Activated naive CD8-positive, alpha-beta T cell treated with anti-CD3 and anti-CD28 coated beads, Interleukin-2, amount 10 ng/mL, durations not matched to agents 7 days and 5 days (primary cell): Measurements from ENCODE around the gene ADCY6. TPM values are rescaled to one million over a fixed set of nuclear protein-coding genes. Genes with fewer than 3 reads are reported as not detected.

Experiments used
- ATAC-seq: fragments of 150-1000 bp; cut with Tn5 transposase; one replicate; pipeline ENCODE4 v1.10.0; 2021; ENCODE audit warnings: low read depth, moderate library complexity
- POLR2A ChIA-PET: fragments of 350-600 bp; sonication (Branson Sonifier 250); formaldehyde crosslinking; loops from one replicate; lab custom pipeline; 2021; ENCODE audit warnings: antibody characterized with exemption; lab: Charles Lee
- DNase-seq: peaks from one replicate; pipeline ENCODE4 v3.0.0; 2021
- H3K27ac Mint-ChIP-seq: one replicate; pipeline ENCODE4 v1.8.0; 2022; ENCODE audit warnings: mild to moderate bottlenecking, mixed read lengths
- H3K27me3 Mint-ChIP-seq: one replicate; pipeline ENCODE4 v1.8.0; 2022; ENCODE audit warnings: mild to moderate bottlenecking, moderate library complexity, mixed read lengths
- H3K36me3 Mint-ChIP-seq: one replicate; pipeline ENCODE4 v1.8.0; 2021; ENCODE audit warnings: mild to moderate bottlenecking, mixed read lengths
- H3K4me1 Mint-ChIP-seq: one replicate; pipeline ENCODE4 v1.8.0; 2021; ENCODE audit warnings: mixed read lengths
- H3K4me3 Mint-ChIP-seq: one replicate; pipeline ENCODE4 v1.8.0; 2022; ENCODE audit warnings: mild to moderate bottlenecking, moderate library complexity, mixed read lengths
- H3K9me3 Mint-ChIP-seq: one replicate; pipeline ENCODE4 v1.8.0; 2021; ENCODE audit warnings: mixed read lengths
- total RNA-seq, 2 experiments: library from RNA; stranded (reverse); gene quantifications; one replicate each; pipeline ENCODE4 v1.2.3, GENCODE V29; 2021

The ADCY6 gene
- total RNA-seq, 2 experiments from 2014 or later = not detected

- DNase-seq (no peak), ATAC-seq (no peak)
- Mint-ChIP-seq H3K36me3 (no peaks in the 10 kb centered on the region), H3K27ac (no peak overlapping the region), H3K27me3 (peaks cover 12% of the 10 kb centered on the region), H3K4me1 (peaks cover 4% of the 10 kb centered on the region), H3K4me3 (no peak overlapping the region), H3K9me3 (no peaks in the 10 kb centered on the region)
- POLR2A ChIA-PET = no interaction called here
These were observed 33.8 kb upstream of the ADCY6 start for GRCh38 chr12:48822711-48823110.

DNA sequence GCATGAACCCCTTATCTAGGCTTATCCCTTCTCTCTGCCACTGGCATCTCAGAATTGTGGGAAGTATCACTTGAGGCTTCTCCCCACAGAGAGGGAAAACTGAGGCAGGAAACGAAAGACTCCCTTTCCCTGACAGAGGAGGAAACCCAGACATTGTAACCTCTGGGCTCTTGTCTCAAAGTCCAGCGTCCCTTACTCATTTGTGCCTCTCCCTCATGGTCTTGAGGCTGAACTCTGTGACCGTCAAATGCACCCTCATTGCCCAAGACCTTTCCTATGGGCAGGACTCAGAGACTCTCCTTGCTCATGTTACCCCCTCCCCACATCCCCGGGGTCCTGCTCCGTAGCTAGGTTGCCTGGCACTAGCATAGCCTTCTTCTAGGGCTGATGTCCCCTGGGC is 33.2 kb upstream of the ADCY6 start:
- POLR2A ChIA-PET = no interaction called here
- no peak overlapping the region for H3K27ac Mint-ChIP-seq

DNA sequence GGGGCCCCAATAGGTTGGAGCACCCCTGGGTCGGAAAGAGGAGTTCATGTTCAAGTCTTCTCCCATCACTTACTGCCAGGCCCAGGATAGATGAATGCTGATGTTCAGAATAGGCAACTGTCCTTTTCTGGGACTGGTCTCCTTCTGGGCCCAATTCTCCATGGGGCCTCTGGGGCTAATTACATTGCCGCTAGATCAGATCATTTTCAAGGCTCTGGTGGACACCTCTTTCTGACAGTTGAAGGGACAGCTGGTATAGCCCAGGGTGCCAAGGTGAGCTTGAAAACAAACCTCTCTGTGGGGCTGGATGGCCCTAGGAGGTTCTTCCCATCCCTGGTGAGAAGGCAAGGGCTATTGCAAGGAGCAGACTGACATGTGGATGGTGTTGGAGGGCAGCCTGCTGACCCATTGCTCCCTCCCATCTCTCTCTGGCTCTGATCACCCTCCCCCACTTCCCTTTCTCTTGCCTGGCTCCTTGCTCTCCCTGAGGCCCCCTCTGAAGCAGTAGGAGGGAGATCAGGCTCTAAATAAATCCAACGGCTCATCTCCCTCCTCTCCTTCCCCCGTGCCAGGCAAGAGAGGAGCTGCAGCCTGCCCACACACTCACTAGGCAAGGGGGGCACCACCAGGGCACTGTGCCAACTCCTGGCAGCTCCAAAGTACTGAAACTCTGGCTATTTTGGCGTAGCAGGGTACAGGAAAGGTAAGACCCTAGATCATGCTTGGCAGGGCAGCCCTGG is 31.3 kb upstream of the ADCY6 start:
- Mint-ChIP-seq H3K9me3 (no peaks in the 10 kb centered on the region), H3K36me3 (peaks cover 4% of the 10 kb centered on the region), H3K27ac (no peak overlapping the region), H3K27me3 (peaks cover 31% of the 10 kb centered on the region), H3K4me1 (peaks cover 16% of the 10 kb centered on the region), H3K4me3 (no peak overlapping the region)
- no peak for DNase-seq
- no peak for ATAC-seq
- POLR2A ChIA-PET = no interaction called here

More for the DNA sequence above, 33.2 kb upstream of the ADCY6 start:
- no peak for ATAC-seq
- Mint-ChIP-seq H3K36me3 (peaks cover 2% of the 10 kb centered on the region), H3K4me3 (no peak overlapping the region), H3K9me3 (no peaks in the 10 kb centered on the region), H3K27me3 (peaks cover 18% of the 10 kb centered on the region), H3K4me1 (peaks cover 6% of the 10 kb centered on the region)
- DNase-seq = no peak

DNA sequence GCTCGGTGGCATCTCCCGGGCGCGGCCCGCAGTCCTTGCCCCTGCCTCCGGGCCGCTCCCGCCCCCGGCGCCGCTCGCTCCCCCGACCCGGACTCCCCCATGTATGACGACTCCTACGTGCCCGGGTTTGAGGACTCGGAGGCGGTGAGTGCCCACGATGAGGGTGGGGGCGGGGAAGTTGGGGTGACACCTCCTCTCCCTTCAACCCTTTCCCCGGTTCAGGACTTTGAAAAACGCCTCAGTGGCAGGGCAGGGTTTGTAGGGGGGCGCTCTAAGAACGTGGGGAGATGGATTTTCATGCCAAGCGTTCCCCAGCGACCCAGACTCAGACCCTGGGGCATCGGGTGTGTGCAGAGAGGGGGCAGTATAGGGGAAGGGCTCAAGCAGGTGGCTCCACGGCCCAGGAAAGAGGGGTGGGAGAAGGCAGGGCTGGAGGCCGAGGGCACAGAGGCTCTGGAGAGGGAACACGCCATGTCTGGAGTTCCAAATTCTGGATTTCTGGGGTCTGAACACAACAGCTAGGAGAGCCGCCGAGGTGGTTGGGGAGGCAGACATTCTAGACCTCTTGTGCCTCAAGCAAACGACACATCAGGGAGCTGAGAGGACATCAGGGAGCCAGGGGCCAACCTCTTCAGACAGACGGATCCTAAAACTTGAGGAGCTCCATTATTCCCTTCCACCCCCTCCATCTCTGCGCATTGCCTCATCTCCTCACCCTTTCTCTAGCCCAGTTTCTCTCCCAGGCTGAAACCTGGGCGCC is 30.1 kb upstream of the ADCY6 start:
- POLR2A ChIA-PET = no interaction called here
- peak; percentile 1 for ATAC-seq
- peak; percentile 47 for DNase-seq

GRCh38 chr12:48817873-48818830 is 29.3 kb upstream of the ADCY6 start, which contains the start of gene CACNB3:
Gene CACNB3 (plus strand): TSS chr12:48818496. CDS start chr12:48818930, 434 bp downstream.
- DNase-seq (peak; percentile 82), ATAC-seq (peak; percentile 58)
- Mint-ChIP-seq H3K9me3 (no peaks in the 10 kb centered on the region), H3K27ac (no peak within 1 kb of the TSS), H3K27me3 (peaks cover 31% of the 10 kb centered on the region), H3K4me3 (peak within 1 kb of the TSS; percentile 90), H3K36me3 (peaks cover 4% of the 10 kb centered on the region), H3K4me1 (peaks cover 22% of the 10 kb centered on the region)
- POLR2A ChIA-PET = interaction anchor here (0.7 kb wide), 1 partner anchor 9 kb away, joined by 3 read pairs; no protein-coding TSS in a partner anchor

More for the DNA sequence above, 30.1 kb upstream of the ADCY6 start:
- Mint-ChIP-seq H3K27ac (no peak overlapping the region), H3K4me1 (peaks cover 17% of the 10 kb centered on the region), H3K27me3 (peaks cover 31% of the 10 kb centered on the region), H3K36me3 (peaks cover 4% of the 10 kb centered on the region), H3K4me3 (peak overlapping the region; percentile 84), H3K9me3 (no peaks in the 10 kb centered on the region)

- Mint-ChIP-seq H3K4me3 (peak overlapping the region; percentile 94), H3K9me3 (no peaks in the 10 kb centered on the region), H3K36me3 (peaks cover 4% of the 10 kb centered on the region), H3K27ac (no peak overlapping the region), H3K4me1 (peaks cover 25% of the 10 kb centered on the region), H3K27me3 (peaks cover 35% of the 10 kb centered on the region)
- POLR2A ChIA-PET = interaction anchor here (0.6 to 2.5 kb wide), 6 partner anchors 9 to 501 kb away, joined by 3 to 21 read pairs (median 4); partner anchors contain the start of genes DDX23 and KANSL2
- ATAC-seq (no peak), DNase-seq (no peak)
These were observed 27.4 kb upstream of the ADCY6 start for GRCh38 chr12:48816143-48816854.

- no peak for DNase-seq
- peak overlapping the region; percentile 79 for H3K27ac Mint-ChIP-seq
These were observed 26.5 kb upstream of the ADCY6 start for GRCh38 chr12:48815126-48816110.

DNA sequence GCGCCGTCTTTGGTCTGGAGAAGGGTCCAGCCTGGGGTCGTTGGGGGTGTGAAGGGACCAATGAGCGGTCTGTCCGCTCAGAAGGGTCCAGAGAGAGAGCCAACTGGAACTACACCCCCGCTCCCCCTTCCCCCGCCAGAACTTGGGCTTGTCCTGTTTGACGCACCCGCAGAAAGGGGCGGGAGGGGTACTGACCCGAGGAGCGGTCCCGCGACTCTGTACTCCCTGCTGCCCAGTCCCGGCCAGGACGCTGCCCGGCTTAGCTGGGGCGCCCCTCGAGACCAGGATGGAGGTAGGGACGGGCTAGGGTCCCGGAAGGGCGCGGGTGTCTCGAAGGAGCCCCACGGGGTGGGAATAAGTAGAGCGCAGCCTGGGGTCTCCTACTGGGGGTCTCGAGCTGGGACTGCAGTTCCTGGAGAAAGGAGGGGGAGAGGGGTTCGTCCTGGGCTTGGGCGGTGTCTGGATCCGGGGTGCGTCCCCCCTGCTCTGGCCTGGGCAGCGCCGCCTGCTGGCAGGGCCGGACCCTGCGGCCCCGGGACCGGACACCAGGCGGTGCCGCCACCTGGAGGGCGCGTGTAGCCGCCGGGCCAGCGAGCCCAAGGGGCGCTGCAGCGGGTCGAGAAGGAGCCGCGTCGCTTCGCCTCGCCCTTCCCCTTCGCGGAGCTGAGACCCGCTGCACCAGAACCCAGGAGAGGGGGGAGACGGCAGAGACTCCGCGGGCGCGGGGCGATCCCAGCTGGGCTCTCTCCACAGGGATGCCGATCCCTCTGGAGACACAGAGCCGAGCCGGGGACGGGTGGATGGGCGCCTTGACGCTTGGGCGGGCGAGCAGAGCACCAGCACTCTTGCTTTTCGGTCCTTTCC is 25.6 kb upstream of the ADCY6 start:
- no peaks in the 10 kb centered on the region for H3K9me3 Mint-ChIP-seq
- DNase-seq = peak; percentile 94
- peak overlapping the region; percentile 79 for H3K27ac Mint-ChIP-seq
- peaks cover 33% of the 10 kb centered on the region for H3K27me3 Mint-ChIP-seq
- H3K4me3 Mint-ChIP-seq = peak overlapping the region; percentile 94
- POLR2A ChIA-PET = interaction anchor here (0.6 to 2.5 kb wide), 12 partner anchors 15 to 617 kb away, joined by 3 to 21 read pairs (median 4); partner anchors contain the start of genes DDX23, KANSL2 and RND1
- peaks cover 4% of the 10 kb centered on the region for H3K36me3 Mint-ChIP-seq
- H3K4me1 Mint-ChIP-seq = peaks cover 24% of the 10 kb centered on the region
- peak; percentile 75 for ATAC-seq

More at GRCh38 chr12:48815126-48816110, 26.5 kb upstream of the ADCY6 start:
- Mint-ChIP-seq H3K9me3 (no peaks in the 10 kb centered on the region), H3K27me3 (peaks cover 35% of the 10 kb centered on the region), H3K4me1 (peaks cover 25% of the 10 kb centered on the region), H3K4me3 (peak overlapping the region; percentile 94), H3K36me3 (peaks cover 4% of the 10 kb centered on the region)
- POLR2A ChIA-PET = interaction anchor here (0.6 to 2.5 kb wide), 13 partner anchors 10 to 618 kb away, joined by 3 to 21 read pairs (median 3); partner anchors contain the start of genes DDX23, KANSL2 and RND1
- peak; percentile 46 for ATAC-seq

DNA sequence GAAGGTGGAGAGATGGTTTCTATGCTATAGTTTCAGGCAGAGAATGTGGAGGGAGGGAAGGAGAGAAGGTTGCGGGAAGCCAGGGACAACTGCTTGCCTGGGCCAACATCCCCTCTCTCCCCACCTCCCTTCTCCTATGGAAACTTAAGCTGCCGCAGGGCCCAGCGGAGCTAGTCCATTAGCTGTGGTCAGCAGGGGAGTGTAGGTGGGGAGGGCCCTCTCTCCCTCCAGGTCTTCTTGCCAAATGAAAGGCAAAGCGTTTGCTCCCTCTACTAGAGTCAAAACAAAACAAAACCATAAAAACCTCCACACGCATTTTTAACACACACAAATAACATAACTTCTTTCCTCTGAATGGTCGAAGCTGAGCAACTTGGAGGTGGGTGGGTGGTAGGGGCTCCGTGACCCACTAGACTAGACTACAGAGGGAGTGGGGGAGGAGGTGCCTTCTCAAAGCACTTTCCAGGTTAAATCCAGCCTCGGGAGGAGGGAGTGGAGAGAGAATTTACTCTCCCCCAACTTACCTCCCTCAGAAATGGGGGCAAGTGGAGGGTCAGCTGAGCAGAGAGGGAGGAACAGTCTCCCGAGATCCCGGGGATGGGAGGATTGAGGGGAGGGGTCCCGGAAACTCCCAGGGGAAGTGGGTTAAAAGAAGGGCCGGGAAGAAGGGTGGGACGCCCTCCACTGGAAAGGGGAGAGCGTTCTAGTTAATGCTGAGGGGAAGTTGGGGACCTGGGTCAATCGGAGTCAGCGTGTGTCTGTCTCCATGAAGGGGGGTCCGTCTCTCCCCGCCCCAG is 24.8 kb upstream of the ADCY6 start:
- no peak for ATAC-seq
- Mint-ChIP-seq H3K9me3 (no peaks in the 10 kb centered on the region), H3K4me1 (peaks cover 22% of the 10 kb centered on the region), H3K27ac (peak overlapping the region; percentile 71), H3K27me3 (peaks cover 27% of the 10 kb centered on the region), H3K36me3 (peaks cover 4% of the 10 kb centered on the region), H3K4me3 (peak overlapping the region; percentile 94)
- DNase-seq = no peak
- POLR2A ChIA-PET = interaction anchor here (0.6 to 2.5 kb wide), 5 partner anchors 22 to 616 kb away, joined by 3 to 21 read pairs (median 3); partner anchors contain the start of gene DDX23

DNA sequence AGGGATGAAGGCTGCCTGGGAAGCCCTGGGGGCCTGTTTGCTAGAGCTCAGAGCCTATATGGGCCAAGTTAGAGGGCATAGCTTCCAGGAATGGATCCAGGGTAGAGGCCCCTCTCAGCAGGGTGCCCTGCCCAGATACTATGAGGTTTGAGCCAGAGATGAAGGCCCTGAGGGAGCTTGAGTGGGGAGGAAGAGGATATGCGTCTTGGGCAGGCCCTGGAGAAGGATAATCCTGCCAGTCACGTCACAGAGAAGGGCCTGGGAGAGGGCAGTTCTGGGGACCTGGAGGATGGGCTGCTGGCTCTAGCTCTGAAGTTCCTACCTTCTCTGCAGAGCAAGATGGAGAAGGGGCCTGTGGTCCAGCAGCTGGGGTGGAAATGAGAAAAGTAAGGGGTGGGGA is 23.5 kb upstream of the ADCY6 start:
- H3K27ac Mint-ChIP-seq = peak overlapping the region; percentile 10
- POLR2A ChIA-PET = interaction anchor here (1.9 kb wide), 1 partner anchor 15 kb away, joined by 5 read pairs; no protein-coding TSS in a partner anchor
- H3K27me3 Mint-ChIP-seq = peaks cover 20% of the 10 kb centered on the region
- H3K4me3 Mint-ChIP-seq = peak overlapping the region; percentile 21
- no peak for ATAC-seq
- peaks cover 22% of the 10 kb centered on the region for H3K4me1 Mint-ChIP-seq
- peaks cover 4% of the 10 kb centered on the region for H3K36me3 Mint-ChIP-seq
- DNase-seq = no peak
- no peaks in the 10 kb centered on the region for H3K9me3 Mint-ChIP-seq
